Measurements from ENCODE around the gene KREMEN1.

Gene KREMEN1

DNA sequence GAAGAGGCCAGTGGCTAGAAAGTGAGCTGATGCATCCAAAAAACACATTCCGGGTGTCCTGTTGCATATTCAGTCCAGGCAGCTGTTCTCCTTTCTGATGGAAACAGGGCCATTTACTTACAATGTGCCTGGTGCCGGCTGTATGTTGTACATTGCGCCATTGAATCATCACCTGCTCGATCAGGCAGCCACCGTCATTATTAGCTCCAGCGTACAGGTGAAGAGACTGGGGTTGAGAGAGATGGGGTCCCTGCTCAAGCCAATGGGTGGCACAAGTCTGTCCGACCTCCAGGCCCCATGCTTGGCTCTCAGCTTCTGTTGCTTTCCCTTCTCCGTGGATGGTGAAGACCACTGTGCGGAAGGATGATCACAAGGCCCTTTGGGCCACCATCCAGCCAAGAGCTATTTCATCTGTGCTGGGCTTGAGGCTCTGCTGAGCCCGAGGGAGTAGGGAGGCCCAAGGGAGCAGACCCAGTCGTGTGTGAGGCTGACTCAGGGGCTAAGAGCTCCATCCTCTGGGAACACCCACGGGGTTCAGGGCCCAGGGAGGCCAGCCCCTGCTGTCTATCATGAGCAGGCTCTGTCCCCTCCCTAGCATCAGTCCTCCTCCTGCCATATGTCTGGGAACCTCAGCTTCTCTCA, 112.1 kb downstream of the KREMEN1 start:
- no peak for DNase-seq (ENCODE audit: low spot score)

DNA sequence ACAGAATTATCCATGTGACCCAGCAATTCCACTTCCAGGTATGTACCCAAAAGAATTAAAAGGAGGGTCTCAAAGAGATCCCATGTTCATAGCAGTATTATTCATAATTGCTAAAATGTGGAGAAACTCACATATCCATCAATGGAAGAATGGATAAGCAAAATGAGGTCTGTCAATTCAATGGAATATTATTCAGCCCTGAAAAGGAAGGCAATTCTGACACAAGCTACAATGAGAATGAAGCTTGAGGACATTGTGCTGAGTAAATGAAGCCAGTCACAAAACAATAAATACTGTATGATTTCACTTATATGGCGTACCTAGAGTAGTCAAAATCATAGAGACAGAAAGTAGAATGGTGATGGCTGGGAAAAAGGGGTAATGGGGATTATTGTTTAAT, 113.5 kb downstream of the KREMEN1 start:
- DNase-seq (ENCODE audit: low spot score) = no peak

DNA sequence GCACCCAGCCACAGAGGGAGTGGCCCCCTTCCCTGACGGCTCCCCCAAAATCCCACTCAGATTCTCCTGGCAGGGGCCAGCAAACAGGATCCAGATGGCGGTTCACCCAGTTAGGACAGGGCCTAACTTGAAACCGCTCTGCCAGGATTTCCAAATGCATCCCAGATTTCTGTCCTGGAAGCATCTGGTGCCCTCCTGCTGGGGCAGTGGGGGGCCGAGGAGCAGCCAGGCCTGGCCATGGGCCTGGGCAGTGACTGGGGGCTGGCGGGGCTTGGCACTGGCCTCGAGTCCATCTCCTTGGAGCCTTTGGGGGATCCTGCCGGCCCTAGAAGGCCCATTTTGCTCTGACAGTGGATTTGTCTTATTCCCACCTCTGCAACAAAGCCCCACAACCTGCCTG, 115.0 kb downstream of the KREMEN1 start:
- no peak for DNase-seq (ENCODE audit: low spot score)

DNA sequence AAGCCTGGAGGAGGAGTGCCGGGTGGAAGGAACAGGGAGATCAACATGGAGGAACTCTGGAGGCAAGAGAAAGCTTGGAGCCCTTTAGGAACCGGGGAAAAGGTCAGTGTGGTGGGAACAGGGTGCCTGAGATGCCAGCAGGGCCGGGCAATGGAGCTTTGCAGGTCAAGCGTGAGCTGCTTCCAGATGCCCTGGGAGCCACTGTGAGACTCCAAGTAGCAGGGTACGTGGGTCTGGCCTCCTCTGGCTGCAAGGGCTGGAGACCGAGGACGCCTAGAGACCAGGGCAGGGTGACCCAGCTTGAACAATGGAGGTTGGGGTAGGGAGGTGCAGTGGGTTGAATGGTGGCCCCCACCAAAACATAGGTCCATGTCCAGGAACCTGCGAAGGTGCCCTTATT, 117.2 kb downstream of the KREMEN1 start:
- no peak for DNase-seq (ENCODE audit: low spot score)

DNA sequence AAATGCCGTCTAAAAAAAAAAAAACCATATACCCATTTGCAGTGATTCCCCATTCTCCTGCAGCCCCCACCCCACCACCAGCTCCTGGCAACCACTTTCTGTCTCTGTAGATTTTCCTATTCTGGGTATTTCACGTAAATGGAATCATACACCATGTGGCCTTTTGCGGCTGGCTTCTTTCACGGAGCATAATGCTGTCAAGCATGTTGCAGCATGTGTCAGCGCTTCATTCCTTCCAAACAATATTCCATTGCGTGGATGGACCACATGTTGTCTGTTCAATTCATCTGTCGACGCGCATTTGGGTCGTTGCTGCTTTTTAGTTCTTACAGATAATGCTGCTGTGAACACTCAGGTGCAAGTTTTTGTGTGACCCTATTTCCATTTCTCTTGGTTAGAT, 118.1 kb downstream of the KREMEN1 start:
- DNase-seq (ENCODE audit: low spot score) = no peak

DNA sequence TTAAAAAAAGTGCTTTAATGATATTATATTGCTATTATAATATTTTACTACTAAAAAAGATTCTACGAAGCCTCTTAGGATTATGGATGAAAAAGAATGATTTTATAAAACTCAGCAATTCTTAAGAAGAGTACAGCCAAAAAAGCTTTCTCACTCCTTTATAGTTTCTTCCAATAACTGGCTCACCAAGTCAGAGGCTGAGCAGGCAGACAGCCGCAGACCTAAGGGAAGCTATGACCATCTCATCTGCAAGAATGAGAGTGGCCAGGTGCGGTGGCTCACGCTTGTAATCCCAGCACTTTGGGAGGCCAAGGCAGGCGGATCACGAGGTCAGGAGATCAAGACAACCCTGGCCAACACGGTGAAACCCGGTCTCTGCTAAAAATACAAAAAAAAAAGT, 120.2 kb downstream of the KREMEN1 start:
- DNase-seq (ENCODE audit: low spot score) = no peak

DNA sequence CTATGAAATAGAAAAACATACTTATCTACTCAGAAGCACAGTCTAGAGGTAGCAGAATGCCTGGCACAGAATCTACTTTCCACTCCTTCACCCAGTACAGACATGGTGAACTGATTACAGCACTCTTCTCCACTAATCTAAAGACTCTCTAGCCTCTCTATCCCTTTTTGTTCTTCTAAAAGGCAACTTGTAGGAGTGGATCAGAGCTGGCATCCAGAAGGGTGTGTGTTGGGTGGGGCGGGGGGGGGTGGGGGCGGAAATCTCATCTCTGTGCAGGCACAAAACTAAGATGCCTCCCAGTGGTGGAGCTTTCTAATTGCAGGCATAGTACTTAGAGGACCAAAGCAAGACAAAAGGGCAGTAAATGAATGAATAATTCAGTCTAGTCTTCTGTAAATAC, 121.3 kb downstream of the KREMEN1 start:
- no peak for DNase-seq (ENCODE audit: low spot score)

DNA sequence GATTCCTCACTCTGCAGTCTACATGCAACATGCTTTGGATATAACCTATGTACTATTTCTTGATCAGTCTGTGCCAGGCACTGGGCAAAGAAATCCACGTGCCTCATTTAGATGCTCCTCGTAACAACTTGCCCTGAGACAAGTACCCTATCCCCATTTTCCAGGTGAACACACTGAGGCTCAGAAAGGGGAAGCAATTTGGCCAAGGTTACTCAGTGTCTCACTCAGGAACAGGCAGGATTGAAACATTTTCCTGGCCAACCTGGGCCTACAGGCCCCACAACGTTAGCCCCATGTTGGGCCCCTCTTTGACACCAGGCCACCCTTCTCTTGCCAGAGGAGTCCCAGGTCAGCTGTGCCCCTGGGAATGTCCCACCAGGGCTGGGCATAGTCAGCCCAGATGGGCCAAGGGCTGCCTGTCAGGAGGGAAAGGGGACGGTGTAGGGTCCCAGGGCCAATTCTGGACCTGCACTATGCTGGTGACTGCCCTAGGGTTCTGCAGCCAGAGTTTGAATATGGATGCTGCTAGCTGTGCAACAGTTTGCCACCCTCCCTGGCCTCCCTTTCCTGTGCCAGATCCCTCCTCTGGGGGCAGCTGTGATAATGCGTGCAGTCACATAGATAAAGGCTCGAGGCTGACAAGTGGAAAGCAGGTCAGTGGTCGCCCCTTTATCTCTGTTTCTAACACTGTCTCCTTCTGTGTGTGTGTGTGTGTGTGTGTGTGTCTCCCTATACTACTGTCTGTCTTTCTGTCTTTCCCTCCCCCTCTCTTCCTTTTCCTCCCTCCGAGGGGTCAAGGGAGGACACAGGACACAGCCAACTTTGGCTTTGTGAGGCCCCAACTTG, 122.5 kb downstream of the KREMEN1 start:
- no peak for DNase-seq (ENCODE audit: low spot score)

DNA sequence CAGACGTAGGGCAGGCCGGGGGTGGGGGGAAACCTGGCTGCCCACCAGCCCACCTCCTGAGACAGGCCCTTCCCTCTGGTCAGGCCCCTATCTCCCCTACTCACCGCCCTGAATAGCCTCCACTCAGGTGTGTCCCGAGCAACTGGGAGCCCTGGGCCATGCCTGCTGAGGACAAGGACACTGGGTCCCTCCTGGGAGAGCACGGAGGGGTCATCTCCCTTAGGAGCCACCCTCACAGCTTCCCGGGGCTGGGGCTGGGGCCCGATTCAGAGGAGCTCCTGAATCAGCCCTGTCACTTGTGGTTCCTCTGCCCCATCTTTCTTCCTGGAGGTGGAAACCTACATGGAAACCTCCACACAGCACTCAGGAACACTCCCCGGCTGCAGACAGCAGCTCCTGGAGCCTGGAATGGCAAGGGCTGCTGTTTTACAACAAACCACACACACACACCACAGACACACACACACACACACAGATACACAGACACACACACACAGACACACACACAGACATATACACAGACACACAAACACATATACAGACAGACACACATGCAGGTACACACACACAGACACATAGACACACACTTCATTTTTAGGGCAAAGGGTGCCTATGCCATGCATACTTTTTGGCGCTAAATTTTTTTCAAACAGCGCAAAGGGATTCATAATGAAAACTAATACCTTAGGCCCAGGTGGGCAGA, 123.3 kb downstream of the KREMEN1 start:
- no peak for DNase-seq (ENCODE audit: low spot score)

DNA sequence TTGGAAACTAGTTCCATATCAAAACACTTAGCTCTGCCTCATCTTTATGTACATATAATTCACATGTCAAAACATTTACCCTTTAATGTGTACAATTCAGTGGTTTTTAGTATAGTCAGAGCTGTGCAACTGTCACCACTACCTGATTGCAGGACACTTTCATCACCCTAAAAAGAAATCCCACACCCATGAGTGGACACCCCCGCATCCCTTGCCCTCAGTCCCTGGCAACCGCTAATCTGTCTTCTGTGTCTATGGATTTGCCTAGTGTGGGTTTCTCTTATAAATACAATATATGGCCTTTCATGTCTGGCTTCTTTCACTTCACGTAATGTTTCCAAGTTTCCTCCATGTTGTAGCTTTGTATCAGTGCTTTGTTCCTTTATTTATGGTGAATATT, 124.3 kb downstream of the KREMEN1 start:
- no peak for DNase-seq (ENCODE audit: low spot score)

DNA sequence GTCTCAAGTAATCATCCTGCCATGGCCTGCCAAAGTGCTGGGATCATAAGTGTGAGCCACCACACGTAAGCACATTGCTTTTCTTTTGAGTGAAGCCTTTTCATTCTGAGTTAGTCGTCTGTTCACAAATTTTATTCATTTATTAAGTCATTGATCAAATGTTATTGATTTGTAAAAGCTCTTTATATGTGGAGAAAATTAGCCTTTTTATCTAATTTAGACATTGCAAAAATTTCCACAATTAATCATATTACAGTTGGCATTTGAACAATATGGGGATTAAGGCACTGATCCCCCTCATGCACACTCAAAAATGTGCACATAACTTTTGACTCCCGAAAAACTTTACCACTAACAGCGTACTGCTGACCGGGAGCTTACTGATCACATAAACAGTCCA, 125.4 kb downstream of the KREMEN1 start:
- DNase-seq (ENCODE audit: low spot score) = no peak

DNA sequence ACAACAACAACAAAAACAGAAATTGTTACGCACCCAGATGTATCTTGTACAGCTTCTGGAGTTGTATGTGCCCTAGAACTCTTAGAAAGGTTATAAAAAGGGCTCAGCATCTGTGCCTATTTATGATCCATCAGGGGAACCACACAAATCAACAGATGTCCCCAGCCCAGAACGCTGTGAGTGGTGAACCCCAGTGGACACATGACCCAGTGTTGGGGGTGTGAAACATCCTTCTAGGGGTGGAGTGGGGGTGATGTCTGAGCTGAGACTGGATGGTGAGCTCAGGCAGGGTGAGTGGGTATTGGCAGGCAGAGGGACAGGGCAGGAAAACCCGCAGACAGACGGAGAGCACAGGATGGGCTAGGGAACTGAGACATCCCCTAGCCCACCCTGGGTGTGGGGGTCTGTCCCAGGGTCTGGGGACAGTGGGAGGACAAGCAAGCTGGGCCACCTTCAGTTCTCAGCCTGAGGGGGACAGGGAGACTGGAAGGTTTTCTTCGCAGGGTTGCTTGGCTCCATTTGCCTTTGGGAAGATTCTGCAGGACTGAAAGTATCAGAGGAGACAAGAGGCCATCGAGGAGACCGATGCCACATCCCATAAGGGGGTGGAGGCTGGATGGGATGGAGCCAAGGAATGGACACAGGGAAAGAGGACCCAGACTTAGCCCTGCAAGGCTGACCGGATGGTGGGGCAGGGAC, 127.0 kb downstream of the KREMEN1 start:
- peak; percentile 5 for DNase-seq (ENCODE audit: low spot score)

DNA sequence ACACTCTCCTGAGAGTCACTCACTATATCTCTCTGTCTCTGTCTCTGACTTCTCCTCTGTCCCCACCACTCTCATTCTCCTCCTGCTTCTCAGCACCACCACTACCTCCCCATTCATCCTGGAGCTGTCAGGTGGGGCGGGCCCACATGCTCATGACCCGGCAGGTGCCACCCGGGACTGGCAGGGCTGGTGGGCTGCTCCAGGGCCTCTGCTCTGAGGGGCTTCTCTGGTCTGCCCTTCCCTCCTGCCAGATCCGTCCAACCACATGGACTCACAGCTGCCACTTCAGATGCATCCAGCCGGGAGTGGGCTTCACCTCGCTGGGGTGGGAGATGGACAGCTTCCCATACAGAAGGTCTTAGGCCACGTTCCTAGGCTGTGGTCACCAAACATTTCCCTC, 128.1 kb downstream of the KREMEN1 start:
- no peak for DNase-seq (ENCODE audit: low spot score)

DNA sequence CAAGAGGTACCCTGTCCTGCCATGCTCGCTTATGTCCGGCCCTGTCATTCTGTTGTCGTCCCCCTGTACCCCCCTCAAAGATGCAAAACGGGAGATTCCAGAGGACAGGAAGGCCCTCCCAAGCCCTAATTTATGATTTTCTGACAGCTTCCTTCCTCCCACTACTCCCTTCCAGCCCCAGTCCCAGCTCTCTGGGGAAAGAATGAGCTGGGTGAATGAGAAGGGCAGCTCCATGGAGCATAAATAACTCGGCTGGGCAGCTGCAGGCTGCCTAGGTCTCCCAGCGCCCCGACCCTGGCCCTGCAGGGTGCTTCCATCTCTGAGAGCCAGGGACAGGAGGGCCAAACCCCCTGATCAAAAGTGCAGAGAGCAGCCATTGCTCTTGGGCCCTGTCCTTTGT, 128.9 kb downstream of the KREMEN1 start:
- no peak for DNase-seq (ENCODE audit: low spot score)

DNA sequence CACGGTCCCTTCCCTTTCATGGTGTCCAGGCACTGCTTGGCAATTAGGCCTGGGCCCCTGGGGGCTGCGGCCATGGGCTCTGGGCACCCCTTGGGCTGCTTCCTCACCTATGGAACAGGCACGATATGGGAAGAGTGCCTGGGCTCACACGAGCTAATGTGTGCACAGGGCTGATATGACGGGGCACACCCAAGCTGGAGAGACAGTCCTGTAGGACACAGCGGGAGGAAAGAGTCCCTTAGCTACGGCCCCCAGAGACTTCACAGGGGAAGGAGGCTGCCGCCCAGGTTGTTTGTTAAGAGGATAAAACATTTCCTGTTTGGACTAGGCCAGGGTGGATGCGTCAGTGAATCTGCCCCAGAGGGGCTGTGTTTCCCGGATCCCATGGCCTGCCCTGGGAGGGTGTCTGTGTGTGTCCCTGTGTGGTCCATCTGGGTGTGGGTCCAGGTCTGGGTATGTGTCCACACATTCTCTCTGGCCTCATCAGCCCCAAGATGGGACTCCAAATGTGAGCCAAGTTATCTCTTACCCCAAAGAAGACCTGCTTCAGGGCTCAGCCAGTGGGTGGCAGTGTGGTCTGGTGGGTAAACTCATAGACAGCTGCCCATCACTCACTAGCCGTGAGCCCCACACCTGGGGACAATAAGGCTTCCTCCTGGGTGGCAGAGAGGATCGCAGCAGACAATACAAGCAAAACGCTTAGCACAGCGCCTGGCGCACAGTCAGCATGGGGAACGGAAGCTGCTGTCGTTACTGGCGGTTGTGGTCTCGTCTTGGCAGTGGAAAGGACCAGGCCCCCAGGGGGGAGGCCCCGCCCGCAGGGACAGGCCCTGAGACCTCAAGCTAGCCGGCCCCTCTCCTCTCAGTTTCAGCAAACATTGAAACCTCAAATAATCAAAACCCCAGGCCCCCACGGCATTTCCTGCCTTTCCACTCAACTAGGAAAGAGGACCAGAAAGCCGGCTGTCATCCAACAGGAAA, 129.7 kb downstream of the KREMEN1 start:
- DNase-seq (ENCODE audit: low spot score) = peak; percentile 43

DNA sequence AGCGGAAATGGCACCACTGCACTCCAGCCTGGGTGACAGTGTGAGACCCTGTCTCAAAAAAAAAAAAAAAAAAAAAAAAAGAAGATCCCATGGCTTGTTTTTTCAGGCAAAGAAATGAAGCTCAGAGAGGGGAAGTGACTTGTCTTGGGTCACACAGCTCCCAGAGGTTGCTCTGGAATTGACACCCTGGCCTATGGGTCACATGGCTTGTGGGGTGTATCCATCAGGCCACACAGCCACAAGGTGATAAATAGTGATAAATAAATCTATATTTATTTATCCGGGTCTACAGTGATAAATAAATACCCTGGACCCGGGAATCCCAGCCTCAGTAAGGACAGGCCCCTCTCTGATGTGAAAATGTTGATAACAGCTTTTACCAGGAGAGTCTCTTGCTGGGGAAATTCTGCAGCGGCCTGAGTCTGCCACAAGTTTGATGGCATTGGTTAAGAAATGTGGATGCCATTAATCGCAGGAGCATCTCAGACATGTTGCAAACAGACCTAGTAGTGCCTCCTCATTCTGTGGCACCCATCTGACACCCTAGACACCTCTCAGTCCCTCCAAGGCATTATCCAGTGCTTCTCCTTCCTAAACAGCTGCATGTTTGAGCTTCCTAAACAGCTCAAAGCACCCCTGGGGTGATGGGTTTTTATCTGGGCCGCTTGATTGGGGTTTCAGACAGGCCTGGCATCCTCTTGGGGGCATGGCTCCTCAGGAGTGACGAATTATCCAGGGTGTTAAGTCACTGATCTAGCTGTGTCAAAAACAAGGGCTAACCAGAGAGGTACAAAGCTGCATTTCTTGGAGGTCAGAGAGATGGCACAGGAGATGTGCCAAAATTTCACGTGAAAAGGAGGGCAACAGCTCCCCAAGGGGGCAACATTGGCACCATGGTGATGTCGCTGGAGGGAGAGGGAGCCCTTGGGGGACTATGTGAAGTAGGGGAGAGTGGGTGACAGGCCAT, 130.9 kb downstream of the KREMEN1 start:
- peak; percentile 6 for DNase-seq (ENCODE audit: low spot score)

DNA sequence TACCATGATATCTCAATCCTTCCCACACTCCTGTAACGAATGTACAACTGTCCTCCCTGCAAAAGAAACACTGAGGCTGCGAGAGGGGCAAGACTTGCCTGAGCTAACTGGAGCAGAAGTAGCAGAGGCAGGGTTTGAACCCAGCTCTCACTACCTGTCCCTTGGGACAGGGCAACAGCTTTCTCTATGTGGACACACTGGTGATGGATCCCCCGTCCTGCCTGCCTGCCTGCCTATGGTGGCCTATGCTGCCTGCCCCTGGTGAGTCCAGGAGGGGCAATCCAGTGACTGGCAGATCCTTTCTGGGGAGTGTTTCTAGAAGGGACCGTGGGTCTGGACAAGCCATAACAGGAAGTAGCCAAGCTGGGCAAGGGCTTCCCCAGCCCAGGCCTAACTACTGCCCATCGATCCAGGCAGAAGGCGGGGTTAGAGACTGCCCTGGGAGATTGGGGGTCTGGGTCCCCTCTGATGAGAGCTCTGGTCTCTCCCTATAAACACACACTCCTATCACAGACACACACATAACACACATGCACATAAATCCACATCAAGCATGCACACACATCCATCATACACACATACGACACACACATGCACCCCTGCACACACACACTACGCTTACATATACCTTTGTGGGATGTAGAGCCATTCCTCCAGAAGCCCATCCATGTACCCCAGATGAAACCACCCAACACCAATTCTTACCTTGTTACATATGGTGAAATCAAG, 131.8 kb downstream of the KREMEN1 start:
- DNase-seq (ENCODE audit: low spot score) = peak; percentile 9

DNA sequence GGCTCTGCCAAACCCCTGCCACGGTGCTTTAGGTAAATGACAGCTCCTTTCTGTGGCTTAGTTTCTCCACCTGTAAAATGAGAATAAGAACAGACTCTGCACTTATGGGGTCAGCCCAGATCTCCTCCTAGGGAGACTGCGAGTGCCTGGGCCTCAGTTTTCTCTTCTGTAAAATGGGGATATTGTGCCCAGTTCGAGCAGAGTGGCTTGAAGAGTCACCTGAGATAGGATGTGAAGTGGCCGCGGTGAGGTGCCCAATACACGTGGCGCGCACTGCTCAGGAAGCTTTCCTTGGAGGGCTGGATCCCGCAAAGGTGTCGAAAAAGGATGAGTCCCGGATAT, 132.4 kb downstream of the KREMEN1 start:
- DNase-seq (ENCODE audit: low spot score) = no peak

DNA sequence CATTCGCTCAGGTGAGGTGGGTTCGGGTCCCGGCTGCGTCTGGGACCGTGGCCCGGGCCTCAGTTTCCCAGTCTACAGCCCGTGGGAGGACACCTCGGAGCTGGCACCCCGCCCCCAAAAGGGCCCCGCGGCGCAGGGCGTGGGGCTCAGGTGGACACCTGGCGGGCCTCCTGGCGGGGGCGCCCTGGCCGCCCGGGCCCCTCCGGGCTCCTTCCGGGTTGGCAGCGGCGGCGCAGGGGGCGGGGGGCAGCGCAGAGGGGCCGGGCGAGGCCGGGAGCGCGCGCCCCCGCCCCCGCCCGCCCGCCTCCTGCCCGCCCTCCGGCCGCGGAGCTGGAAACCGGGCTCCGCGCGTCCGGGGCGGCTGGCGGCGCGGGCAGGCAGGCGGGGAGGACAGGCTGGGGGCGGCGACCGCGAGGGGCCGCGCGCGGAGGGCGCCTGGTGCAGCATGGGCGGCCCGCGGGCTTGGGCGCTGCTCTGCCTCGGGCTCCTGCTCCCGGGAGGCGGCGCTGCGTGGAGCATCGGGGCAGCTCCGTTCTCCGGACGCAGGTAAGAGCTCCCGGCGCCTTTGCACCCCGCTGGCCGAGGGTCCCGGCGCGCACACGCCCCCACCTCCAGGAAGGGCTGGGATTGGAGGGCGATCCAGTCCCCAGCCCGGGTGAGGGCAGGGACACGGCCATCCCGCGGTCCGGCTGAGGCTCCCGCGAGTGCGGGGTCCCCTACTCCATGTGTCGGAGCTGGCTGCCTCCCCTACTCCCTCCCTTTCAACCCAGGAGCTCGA, 132.9 kb downstream of the KREMEN1 start, which contains the start of gene EMID1:
EMID1 (plus strand) TSS at position 303 of the 778 bp plus-strand sequence; CDS start at position 446, 143 bp downstream.
- DNase-seq (ENCODE audit: low spot score) = peak; percentile 44
